Central memory CD8-positive, alpha-beta T cell (primary cell): ENCODE data around the gene CRYM.
A peak's percentile ranks its signal among the peaks of the same experiment; 100 is the strongest.
"Not testable (repeated sequence)": the region's sequence is repeated elsewhere in the genome, so short reads cannot be mapped to it uniquely, and the experiment has no call there.

Experiments used
- ATAC-seq: fragments of 150-1000 bp; cut with Tn5 transposase; replicated peaks from 2 replicates; pipeline ENCODE4 v1.10.0; 2022; ENCODE audit warnings: mild to moderate bottlenecking, moderate FRiP score, moderate number of reproducible peaks; ENCODE audit not compliant: poor library complexity, severe bottlenecking; ENCODE audit errors: extremely low read depth
- DNase-seq, 2 donors: peaks; one replicate each; pipeline ENCODE4 v3.0.0; 2021; ENCODE audit warnings: low spot score in 2 of 2
- H3K27ac Mint-ChIP-seq: one replicate; pipeline ENCODE4 v1.8.0; 2022; ENCODE audit warnings: low read depth, mild to moderate bottlenecking, moderate library complexity, mixed read lengths
- H3K27me3 Mint-ChIP-seq: one replicate; pipeline ENCODE4 v1.8.0; 2022; ENCODE audit warnings: mixed read lengths
- H3K36me3 Mint-ChIP-seq: one replicate; pipeline ENCODE4 v1.8.0; 2022; ENCODE audit warnings: mild to moderate bottlenecking, moderate library complexity, mixed read lengths; ENCODE audit not compliant: insufficient read depth
- H3K4me1 Mint-ChIP-seq: one replicate; pipeline ENCODE4 v1.8.0; 2022; ENCODE audit warnings: mixed read lengths
- H3K4me3 Mint-ChIP-seq: one replicate; pipeline ENCODE4 v1.8.0; 2022; ENCODE audit warnings: mild to moderate bottlenecking, moderate library complexity, mixed read lengths
- H3K9me3 Mint-ChIP-seq: one replicate; pipeline ENCODE4 v1.8.0; 2022; ENCODE audit warnings: mixed read lengths

The CRYM gene

DNA sequence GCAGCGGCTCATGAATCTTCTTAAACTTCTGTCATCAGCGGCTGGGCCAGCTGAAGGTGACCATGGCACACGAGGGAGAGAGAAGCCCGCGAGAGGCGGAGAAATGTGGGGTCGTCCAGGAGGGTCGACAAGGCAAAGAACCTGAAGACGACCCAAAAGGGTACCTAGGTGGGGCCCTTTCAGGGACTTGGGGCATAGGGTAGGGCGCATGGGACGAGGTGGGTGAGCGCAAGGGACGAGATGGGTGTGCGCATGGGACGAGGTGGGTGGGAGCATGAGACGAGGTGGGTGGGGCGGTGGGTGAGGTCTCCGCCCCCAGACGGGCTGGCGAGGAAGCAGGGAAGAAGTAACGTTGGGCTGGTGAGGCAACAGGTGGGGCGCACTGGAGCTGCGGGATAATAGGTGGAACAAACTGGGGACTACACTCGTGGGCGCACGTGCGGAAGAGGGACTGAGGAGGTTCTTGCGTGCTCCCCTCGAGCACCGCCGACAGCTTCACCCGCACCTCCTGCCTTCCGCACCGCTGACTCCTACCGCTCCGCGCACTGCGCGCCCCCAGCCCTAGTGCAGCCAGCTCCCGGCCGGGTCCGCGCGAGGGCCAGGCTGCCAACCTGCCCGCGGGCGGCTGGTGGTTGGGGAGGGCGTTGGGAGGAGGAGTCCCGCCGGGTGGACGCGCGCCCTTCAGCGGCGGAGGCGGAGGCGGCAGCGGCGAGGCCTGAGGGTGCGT is 23.2 kb upstream of the CRYM start:
- ATAC-seq, result peak; percentile 56
- peaks cover 66% of the 10 kb centered on the region for H3K27me3 Mint-ChIP-seq
- peak overlapping the region; percentile 87 for H3K4me3 Mint-ChIP-seq
- DNase-seq, result no peak
- peak overlapping the region; percentile 30 for H3K27ac Mint-ChIP-seq
- H3K4me1 Mint-ChIP-seq, result peaks cover 23% of the 10 kb centered on the region
- H3K9me3 Mint-ChIP-seq, result no peaks in the 10 kb centered on the region
- peaks cover 2% of the 10 kb centered on the region for H3K36me3 Mint-ChIP-seq

DNA sequence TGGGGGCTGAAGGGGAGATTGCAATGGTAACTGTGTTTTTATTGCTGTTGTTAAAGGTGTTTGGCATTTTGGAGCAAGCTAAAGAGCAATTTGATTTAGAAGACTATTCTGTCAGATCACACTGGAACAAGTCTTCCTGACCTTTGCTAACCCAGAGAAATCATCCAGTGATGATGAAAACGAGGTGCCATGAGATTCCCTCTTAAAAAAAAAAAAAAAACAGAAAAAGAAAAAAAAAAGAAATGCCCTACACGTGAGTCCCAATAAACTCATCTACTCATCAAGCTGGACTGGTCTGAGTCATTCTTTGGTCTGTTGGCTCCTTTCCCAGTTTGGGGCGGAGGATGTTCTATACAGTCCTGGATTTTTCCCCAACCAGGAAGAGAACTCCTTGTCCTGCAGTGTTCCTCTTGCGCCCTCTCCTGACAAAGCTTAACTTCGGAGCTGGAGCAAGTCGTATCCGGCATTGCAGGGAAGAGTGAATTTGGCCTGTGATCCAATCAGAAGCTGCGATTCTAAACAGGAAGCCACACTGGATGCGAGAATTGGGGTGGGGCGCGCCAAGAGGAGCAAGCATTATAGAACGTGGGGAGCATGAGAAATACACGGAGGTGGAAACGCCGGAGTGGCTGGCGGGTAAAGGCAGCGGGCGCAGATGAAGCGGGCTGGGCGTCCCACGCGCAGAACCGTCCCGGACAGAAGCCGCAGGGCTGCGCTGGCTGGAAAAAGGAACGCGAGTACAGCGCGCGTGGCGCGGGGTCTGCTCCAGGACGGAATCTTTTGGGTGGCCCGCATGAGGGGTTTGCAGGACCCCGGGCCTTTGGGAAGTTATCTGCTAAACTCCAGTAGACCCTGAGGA is 22.4 kb upstream of the CRYM start:
- Mint-ChIP-seq H3K27ac (peak overlapping the region; percentile 30), H3K4me3 (peak overlapping the region; percentile 87), H3K36me3 (peaks cover 2% of the 10 kb centered on the region), H3K4me1 (peaks cover 23% of the 10 kb centered on the region), H3K9me3 (no peaks in the 10 kb centered on the region), H3K27me3 (peaks cover 74% of the 10 kb centered on the region)
- DNase-seq (no peak), ATAC-seq (no peak)

DNA sequence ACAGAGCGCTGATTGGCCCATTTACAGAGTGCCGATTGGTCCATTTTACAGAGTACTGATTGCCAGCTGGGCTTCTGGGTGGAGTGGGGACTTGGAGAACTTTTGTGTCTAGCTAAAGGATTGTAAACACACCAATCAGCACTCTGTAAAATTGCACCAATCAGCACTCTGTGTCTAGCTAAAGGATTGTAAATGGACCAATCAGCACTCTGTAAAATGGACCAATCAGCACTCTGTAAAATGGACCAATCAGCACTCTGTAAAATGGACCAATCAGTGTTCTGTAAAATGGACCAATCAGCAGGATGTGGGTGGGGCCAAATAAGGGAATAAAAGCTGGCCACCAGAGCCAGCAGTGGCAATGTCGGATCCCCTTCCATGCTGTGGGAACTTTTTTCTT is 11.7 kb upstream of the CRYM start:
- H3K27ac Mint-ChIP-seq, DNase-seq, ATAC-seq, H3K36me3 Mint-ChIP-seq, H3K4me3 Mint-ChIP-seq, H3K9me3 Mint-ChIP-seq, H3K4me1 Mint-ChIP-seq: not testable (repeated sequence)
- peaks cover 83% of the 10 kb centered on the region for H3K27me3 Mint-ChIP-seq

- Mint-ChIP-seq H3K9me3 (peaks cover 6% of the 10 kb centered on the region), H3K4me1 (peaks cover 6% of the 10 kb centered on the region), H3K27ac (no peak overlapping the region), H3K27me3 (peaks cover 83% of the 10 kb centered on the region), H3K4me3 (no peak overlapping the region), H3K36me3 (no peaks in the 10 kb centered on the region)
- DNase-seq, result no peak
- ATAC-seq, result no peak
Observed at GRCh38 chr16:21285314-21285713, 7.2 kb upstream of the CRYM start.

GRCh38 chr16:21284414-21284813 is 6.3 kb upstream of the CRYM start:
- Mint-ChIP-seq H3K36me3 (no peaks in the 10 kb centered on the region), H3K4me3 (no peak overlapping the region), H3K27ac (no peak overlapping the region), H3K4me1 (peaks cover 6% of the 10 kb centered on the region), H3K27me3 (peaks cover 83% of the 10 kb centered on the region), H3K9me3 (peaks cover 6% of the 10 kb centered on the region)
- ATAC-seq, result no peak
- DNase-seq, result no peak

DNA sequence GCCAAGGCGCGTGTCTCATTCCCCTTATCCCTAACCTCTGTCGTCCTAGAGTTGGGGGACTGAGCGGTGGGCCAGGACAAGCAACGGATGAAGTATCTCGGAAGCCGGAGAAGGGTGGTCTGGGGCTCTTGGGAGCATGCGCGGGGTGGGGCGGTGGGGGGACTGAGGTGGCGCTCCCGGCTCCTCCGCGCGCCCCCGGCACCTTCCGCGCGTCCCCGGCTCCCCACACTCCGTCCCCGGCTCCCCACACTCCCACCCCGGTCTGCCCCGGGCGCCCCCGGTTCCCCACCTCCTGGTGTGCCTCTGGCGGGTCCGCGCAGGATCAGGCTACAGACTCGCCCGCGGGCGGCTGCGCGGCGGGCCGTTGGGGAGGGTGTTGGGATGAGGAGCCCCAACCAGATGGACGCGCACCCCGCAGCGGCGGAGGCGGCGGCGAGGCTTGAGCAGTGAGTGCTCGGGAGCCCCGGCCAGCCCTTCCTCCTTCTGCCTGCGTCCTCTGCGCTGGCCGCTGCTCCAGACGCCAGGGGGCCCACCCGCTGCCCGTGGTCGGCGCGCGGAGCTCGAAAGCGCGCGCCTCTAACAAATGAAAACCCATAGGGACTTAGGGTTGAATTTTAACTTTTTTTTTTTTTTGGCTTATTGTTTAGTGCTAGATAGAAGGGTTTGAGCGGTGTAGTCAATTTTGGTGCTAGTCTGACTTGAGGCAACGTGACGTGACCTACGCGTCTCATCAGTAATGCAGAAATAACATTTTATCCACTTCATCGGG is 5.6 kb upstream of the CRYM start:
- no peak for ATAC-seq
- Mint-ChIP-seq H3K36me3 (no peaks in the 10 kb centered on the region), H3K27me3 (peaks cover 83% of the 10 kb centered on the region), H3K4me3 (no peak overlapping the region), H3K27ac (no peak overlapping the region), H3K4me1 (peaks cover 6% of the 10 kb centered on the region), H3K9me3 (peaks cover 6% of the 10 kb centered on the region)
- DNase-seq, result no peak

- Mint-ChIP-seq H3K27me3 (peaks cover 84% of the 10 kb centered on the region), H3K4me3 (no peak overlapping the region), H3K9me3 (peaks cover 6% of the 10 kb centered on the region), H3K36me3 (no peaks in the 10 kb centered on the region), H3K27ac (no peak overlapping the region), H3K4me1 (peaks cover 13% of the 10 kb centered on the region)
- DNase-seq (no peak), ATAC-seq (no peak)
Observed at GRCh38 chr16:21281698-21282389, 3.8 kb upstream of the CRYM start.

- peaks cover 4% of the 10 kb centered on the region for H3K9me3 Mint-ChIP-seq
- no peak overlapping the region for H3K4me3 Mint-ChIP-seq
Observed at GRCh38 chr16:21279501-21279900, 1.4 kb upstream of the CRYM start.

GRCh38 chr16:21277045-21277926 is 804 bp downstream of the CRYM start:
- DNase-seq (no peak), ATAC-seq (no peak)
- no peak overlapping the region for H3K27ac Mint-ChIP-seq
- H3K9me3 Mint-ChIP-seq, result no peaks in the 10 kb centered on the region
- H3K36me3 Mint-ChIP-seq, result peaks cover 2% of the 10 kb centered on the region
- peaks cover 94% of the 10 kb centered on the region for H3K27me3 Mint-ChIP-seq
- no peak overlapping the region for H3K4me3 Mint-ChIP-seq
- peaks cover 7% of the 10 kb centered on the region for H3K4me1 Mint-ChIP-seq

More at GRCh38 chr16:21279501-21279900, 1.4 kb upstream of the CRYM start:
- ATAC-seq, result no peak
- Mint-ChIP-seq H3K27me3 (peaks cover 92% of the 10 kb centered on the region), H3K36me3 (no peaks in the 10 kb centered on the region), H3K27ac (no peak overlapping the region), H3K4me1 (peaks cover 12% of the 10 kb centered on the region)
- no peak for DNase-seq

DNA sequence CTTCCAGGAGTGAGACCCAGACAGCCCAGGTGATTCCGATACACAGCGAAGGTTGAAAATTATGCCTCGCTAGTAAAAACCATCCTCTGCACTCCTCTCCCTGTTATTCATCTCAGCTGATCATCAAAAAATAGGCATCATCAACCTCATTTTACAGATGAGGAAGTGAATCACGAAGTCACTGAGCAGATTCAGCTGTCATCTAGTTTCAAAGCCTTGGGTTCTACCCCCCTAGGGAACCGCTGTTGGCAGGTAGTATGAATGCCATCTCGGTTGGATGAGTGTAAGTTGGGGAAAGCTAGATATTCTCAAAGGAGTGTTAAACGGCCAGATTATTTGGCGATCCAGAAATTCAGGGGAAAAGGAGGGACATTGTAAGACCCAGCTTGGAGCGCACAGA is 2.0 kb downstream of the CRYM start:
- no peak overlapping the region for H3K4me3 Mint-ChIP-seq
- no peak overlapping the region for H3K27ac Mint-ChIP-seq
- peaks cover 7% of the 10 kb centered on the region for H3K4me1 Mint-ChIP-seq
- H3K27me3 Mint-ChIP-seq, result peaks cover 89% of the 10 kb centered on the region
- ATAC-seq, result no peak
- no peak for DNase-seq
- no peaks in the 10 kb centered on the region for H3K9me3 Mint-ChIP-seq
- H3K36me3 Mint-ChIP-seq, result peaks cover 2% of the 10 kb centered on the region

GRCh38 chr16:21275529-21275928 is 2.6 kb downstream of the CRYM start:
- ATAC-seq (no peak), DNase-seq (no peak)
- Mint-ChIP-seq H3K4me3 (no peak overlapping the region), H3K27ac (no peak overlapping the region), H3K4me1 (peaks cover 7% of the 10 kb centered on the region), H3K36me3 (peaks cover 2% of the 10 kb centered on the region), H3K9me3 (no peaks in the 10 kb centered on the region), H3K27me3 (peaks cover 88% of the 10 kb centered on the region)
